GM18502 (cell line): ENCODE data around the gene GASK1A.
"Not testable (repeated sequence)": the region's sequence is repeated elsewhere in the genome, so short reads cannot be mapped to it uniquely, and the experiment has no call there.

Experiments
- ATAC-seq: cut with Tn5 transposase; IDR thresholded peaks from one replicate; pipeline ENCODE4 v1.9.1; 2021; ENCODE audit warnings: mild to moderate bottlenecking; ENCODE audit not compliant: unreplicated experiment, poor library complexity

GASK1A gene

DNA sequence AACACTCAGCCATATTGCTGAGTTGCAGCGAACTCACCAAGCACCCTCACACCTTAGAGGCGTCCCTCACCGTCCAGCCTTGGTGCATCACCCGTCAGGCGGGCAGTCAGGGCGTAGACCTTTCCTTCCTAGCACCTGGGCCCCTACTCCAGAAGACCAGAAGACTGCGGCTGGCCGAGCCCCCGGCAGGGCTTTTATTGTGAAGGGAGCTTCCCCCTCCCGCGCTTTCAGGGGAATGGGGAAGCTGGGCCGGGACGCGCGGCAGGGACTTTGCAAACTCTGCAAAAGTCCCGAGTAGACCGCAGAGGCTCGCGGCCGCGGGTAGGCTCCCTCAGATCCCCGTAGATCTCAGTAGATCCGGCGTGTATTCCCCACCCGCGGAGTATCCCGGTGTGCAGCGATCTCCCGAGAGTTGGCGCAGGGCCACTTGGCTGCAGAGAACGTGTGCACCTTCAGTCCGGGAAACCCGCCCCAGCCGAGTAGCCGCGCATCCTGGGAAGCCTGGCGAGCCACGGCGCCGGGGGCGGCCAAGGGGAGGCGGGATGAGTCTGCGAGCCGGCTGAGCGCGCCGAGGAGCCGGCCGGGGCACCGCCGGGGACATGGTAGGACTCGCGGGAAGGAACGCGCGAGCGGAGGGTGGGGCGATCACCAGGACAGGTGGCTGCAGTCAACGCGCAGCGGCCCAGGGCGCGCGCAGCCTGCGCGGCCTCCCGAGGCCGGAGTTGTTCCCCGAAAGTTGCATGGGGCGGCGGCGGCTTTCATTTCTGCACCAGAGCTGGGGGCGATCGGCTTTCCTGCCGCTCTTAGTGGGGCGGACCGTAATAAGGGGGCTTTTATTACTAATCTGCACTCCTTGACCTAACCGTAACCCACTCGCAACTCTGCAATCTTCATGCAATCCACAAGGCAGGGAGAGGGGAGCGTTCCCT is at the start of gene GASK1A:
Gene GASK1A, plus strand, starts transcription at position 268 of the 929 bp plus-strand sequence. Its CDS starts 332 bp downstream, at position 600.
- ATAC-seq, result no peak

DNA sequence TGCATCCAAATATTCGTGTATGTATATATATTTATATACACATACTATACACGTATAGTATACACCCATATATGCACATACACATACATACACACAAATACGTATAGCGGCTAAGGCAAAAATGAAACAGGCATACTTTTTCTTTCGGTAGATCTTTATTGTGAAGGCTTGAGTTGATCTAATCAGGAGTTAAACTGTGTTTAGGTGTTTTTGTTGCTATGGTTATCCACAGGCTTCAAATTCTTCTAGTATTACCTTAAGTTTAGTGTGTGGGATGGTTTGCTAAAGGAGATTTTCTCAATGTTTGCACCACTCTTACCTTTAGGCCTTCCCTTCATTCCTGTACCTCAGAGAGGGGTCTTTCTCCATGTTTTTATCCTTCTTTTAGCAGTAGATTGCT is 45.0 kb upstream of the GASK1A start:
- no peak for ATAC-seq

- ATAC-seq, result no peak
Observed at GRCh38 chr3:42934910-42935309, 44.2 kb upstream of the GASK1A start.

GRCh38 chr3:42935472-42935871 is 43.6 kb upstream of the GASK1A start:
- ATAC-seq, result no peak

DNA sequence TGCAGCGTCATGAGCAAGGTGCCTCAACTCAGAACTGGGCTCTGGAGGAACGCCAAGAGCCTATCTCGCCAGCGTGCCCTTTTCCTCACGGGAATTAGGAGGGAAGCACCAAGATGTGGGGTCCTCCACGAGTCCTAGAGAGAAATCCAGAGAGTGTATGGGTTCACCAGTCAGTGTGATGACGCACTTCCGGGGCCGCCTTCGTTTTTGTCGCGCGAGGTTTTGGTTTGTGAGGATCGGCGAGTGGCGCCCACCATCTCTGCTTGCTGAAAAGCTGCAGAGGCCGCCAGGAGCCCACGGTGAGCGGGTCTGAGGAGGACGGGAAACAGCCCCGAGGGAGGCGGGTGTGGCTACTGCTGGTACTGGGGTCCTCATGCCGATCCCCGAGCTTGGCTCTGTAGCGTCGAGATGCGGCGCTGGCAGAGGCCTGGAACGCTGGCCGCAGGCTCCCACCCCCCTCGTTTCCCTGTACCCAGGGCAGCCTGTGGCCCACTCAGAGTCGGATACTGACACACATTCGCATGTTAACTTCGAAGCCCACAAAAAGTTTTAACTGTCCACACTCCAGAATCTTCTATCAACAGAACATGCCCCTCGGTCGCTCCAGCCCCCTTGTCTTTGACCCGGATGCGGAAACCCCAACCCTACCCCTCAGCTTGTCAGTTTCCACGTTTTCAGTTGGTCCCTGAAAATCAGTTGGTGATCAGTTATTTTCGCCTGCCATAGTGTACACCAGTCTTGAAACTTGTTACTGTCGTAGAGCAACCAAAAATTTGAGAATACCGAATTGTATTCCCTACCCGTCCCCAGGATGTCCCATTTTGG is 42.7 kb upstream of the GASK1A start:
- no peak for ATAC-seq

- ATAC-seq, result no peak
Observed at GRCh38 chr3:42937334-42937733, 41.8 kb upstream of the GASK1A start.

DNA sequence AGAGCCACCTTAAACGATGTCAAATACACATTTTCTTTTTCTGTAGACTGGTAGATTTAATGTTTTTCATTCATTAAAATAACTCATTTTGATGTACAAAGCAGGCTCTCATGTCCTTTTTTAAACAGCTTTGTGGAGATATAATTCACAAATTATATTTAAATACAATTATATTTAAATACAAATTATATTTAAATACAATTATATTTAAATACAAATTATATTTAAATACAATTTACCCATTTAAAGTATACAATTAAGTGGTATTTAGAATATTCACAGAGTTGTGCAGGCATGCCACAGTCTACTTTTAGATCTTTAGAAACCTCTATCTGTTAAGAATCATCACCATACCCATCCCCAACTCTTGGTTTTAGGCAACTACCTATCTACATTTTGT is 36.4 kb upstream of the GASK1A start:
- ATAC-seq, result no peak

DNA sequence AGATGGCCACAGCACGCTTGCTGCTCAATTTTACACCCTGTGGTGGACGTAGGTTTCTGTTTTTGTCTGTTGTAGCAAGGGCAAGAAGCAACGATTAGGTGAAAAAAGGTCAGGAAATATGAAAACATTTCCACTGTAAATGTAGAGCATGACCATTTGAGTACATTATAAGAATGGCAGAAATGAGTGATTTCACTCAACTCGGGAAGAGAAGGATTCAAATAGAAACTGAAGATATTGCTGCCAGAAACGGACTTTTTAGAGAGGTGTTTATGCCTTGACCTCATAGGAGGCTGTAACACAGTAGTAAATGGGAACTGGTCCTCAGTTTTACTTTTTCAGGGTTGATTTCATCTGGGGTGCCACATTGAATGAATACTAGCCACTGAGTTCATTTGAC is 33.1 kb upstream of the GASK1A start:
- ATAC-seq, result no peak

DNA sequence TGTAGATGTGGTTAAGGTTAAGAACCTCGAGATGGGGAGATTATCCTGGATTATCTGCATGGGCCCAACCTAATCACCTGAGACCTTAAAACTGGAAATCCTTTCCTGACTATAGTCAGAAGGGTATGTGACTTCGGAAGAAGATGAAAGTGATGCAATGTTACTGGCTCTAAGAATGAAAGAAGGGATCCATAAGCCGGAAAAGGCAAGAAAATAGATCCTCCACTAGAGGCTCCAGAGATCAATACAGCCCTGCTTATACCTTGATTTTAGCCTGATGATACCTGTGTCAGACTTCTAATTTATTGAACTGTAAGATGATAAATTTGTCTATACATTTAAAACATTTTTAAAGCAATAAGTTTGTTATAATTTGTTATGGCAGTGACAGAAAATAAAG is 21.5 kb upstream of the GASK1A start:
- no peak for ATAC-seq

DNA sequence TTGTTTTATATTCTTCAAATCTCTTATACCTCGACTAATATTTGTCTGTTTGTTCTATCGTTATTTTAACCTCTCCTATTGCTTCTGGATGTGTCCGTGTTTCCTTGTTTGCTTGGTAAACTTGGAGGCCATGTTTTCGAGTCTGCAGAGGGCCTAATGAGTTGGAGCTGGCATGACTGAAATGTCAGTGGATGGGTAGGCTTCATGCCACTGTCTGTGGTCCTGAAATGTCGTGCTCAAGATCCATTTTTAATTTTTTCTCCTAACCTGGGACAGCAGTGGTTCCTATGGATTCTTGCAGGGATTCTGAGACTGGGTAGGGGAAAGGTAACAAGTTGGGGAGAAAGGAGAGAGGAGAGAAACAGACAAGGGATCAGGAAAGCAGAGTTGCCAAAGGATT is 18.8 kb upstream of the GASK1A start:
- no peak for ATAC-seq

DNA sequence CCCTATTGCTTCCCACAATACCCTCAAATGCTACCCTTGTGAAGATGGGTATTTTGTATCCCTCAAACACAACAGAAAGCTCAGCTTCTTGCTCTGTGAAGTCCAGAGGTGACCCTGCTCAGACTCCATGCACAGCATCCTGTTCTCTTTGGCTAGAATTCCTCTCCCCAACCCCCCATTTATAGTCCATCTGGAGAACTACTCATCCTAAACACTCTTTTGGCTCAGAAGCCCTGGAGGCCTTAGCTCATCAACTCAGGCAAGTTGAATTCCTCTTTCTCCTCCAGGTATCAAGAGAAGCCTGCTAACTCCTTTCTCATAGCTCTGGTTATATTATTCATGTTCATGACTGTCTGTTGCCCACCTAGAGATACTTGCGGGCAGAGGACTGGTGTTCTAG is 18.3 kb upstream of the GASK1A start:
- ATAC-seq, result no peak

DNA sequence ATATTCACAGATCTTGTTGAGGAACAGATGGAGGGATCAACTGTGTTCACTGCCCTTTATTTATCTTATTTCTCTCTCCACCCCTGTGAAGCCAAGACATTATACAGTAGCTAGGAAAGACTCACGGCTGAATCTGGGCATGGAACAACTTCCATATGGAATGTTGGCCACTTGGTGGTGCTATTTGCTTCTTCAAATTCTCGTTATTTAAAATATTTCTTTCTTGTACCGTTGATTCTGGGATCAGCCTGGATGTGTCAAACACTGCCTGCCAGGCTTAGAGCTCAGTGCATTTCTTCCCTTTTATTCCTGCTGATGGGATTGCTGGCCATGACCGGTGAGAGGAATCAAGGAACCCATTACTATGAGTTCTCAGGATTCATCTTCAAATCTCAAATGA is 17.5 kb upstream of the GASK1A start:
- ATAC-seq, result no peak

DNA sequence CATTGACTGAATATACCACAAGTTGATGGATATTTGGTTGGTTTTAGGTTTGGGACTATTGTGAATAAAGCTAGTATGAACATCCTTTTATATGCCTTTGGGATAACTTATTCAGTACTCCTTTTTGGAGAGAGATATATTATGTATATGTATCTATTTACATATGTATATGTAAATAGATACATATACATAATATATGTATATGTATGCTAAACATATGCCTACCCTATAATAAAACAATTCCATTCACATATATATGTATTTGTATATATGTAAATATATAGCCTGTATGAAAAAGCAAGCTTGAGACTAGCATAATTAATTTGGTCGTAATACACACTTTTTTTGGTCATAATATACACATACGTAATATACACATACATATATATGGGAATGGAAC is 15.8 kb upstream of the GASK1A start:
- no peak for ATAC-seq

DNA sequence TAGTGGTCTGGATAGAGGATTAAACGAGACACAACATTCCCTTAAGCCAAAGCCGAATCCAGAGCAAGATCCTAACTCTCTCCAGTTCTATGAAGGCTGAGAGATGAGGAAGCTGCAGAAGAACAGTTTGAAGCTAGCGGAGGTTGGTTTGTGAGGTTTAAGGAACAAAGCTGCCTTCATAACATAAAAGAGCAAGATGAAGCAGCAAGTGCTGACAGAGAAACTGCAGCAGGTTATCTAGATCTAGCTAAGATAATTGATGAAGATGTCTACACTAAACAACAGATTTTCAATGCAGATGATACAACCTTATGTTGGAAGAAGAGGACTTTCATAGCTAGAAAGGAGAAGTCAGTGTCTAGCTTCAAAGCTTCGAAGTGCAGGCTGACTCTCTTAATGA is 14.8 kb upstream of the GASK1A start:
- no peak for ATAC-seq

DNA sequence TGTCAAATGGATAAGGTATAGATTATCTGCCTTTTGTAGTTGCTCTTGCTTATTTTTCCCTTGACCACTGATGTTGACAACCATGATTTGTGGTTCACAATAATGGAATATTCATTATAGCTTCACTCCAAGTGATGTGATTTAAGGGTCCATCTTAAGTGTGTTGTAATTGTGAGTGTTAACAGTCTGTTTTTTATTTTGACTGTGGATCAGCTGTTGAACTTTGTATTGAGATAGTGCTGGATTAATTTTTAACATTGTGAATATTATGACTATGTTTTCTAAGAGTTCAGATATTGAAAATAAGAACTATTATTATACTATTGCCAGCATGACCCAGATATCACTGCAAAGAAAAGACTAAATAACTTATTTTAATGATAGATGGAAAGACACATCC is 8.6 kb upstream of the GASK1A start:
- ATAC-seq, result no peak

GRCh38 chr3:42970976-42971772 is 7.9 kb upstream of the GASK1A start:
- ATAC-seq, result no peak

- ATAC-seq, result not testable (repeated sequence)
Observed at GRCh38 chr3:42974906-42975305, 4.2 kb upstream of the GASK1A start.

GRCh38 chr3:42975456-42975855 is 3.7 kb upstream of the GASK1A start:
- ATAC-seq, result no peak

DNA sequence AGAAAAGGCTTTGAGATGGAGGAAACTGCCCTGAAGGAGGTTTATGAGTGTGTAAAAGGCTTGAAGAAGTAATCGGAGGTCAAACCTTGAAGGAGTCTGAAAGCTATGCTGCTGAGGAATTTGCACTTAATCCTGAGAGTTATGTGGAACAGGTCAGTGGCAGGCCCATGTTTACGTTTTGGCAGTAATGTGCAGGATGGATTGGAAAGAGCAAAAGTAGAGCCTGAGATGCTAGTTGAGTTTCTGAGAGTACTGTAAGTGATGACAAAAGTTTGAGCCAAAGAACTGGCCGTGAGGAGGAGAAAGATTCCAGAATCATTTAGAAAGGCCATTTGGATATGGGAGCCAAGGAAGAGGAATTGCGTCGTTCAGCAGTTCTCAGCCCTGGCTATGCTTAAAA is 3.2 kb upstream of the GASK1A start:
- no peak for ATAC-seq

DNA sequence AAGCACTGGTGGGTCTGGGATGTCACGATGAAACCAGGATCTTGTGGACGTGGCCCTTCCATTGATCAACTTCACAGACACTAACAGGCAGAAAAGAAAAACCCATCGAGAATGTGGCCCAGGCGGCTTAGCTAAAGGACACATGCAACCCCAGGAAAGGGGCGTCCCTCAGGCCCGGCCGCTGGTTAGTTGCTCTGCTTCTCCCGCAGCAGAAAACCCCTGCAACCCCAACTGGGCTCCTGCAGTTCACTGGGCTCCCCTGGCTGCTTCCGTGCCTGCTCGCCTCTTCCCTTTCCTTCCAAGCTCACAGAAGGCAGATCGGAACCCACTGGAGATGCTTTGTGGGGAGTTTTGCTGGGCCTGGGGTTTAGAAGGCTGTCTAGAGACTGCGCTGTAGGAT is 1.1 kb downstream of the GASK1A start:
- ATAC-seq, result no peak

- no peak for ATAC-seq
Observed at GRCh38 chr3:42980909-42981308, 1.8 kb downstream of the GASK1A start.
